Common myeloid progenitor, CD34-positive (primary cell): ENCODE measurements around the gene STAT6.
"Not testable (repeated sequence)": the region's sequence is repeated elsewhere in the genome, so short reads cannot be mapped to it uniquely, and the experiment has no call there.

Source experiments
- CTCF ChIA-PET: fragments of 350-600 bp; sonication (Branson Sonifier 250); formaldehyde crosslinking; loops from one replicate; lab custom pipeline; 2021; ENCODE audit warnings: antibody characterized with exemption; lab: Charles Lee
- POLR2A ChIA-PET: fragments of 350-600 bp; sonication (Branson Sonifier 250); formaldehyde crosslinking; loops from one replicate; lab custom pipeline; 2021; ENCODE audit warnings: antibody characterized with exemption; lab: Charles Lee
- DNase-seq, 3 donors: peaks; one replicate each; pipeline versions ENCODE4 v3.0.0 to v3.0.0-alpha.2; 2013
- H3K27ac ChIP-seq, 2 experiments: 1 replicate in 1 of 2; 2 replicates in 1 of 2; pipeline ENCODE4 v1.7.0; 2013; ENCODE audit warnings: inconsistent platforms in 2 of 2, low read length in 2 of 2, mild to moderate bottlenecking in 2 of 2, low read depth in 1 of 2, moderate library complexity in 1 of 2; ENCODE audit not compliant: severe bottlenecking in 2 of 2, insufficient read depth in 1 of 2, poor library complexity in 1 of 2
- H3K27me3 ChIP-seq, 5 experiments: replicated peaks in 2 of 5; 1 replicate in 3 of 5; 2 replicates in 2 of 5; pipeline versions ENCODE4 v1.6.1 to v1.7.0; 2013; ENCODE audit warnings: low read length in 4 of 5, mild to moderate bottlenecking in 2 of 5, moderate library complexity in 2 of 5, inconsistent platforms in 1 of 5; ENCODE audit not compliant: insufficient read depth in 5 of 5, control insufficient read depth in 4 of 5
- H3K36me3 ChIP-seq, 4 experiments: 1 replicate in 2 of 4; 2 replicates in 2 of 4; pipeline versions ENCODE4 v1.6.1 to v1.7.0; 2013; ENCODE audit warnings: low read length in 3 of 4, control low read depth in 1 of 4, mild to moderate bottlenecking in 1 of 4; ENCODE audit not compliant: control insufficient read depth in 4 of 4, insufficient read depth in 4 of 4
- H3K4me1 ChIP-seq, 4 experiments: 1 replicate in 3 of 4; 2 replicates in 1 of 4; pipeline versions ENCODE4 v1.6.1 to v1.7.1; 2013; ENCODE audit warnings: low read length in 3 of 4, mild to moderate bottlenecking in 3 of 4, control low read depth in 1 of 4, inconsistent platforms in 1 of 4, moderate library complexity in 1 of 4; ENCODE audit not compliant: control insufficient read depth in 4 of 4, insufficient read depth in 4 of 4; ENCODE audit errors: control extremely low read depth in 1 of 4
- H3K4me3 ChIP-seq, 7 experiments: 1 replicate in 4 of 7; 2 replicates in 3 of 7; pipeline versions ENCODE4 v1.5.1 to v1.7.0; 2013; ENCODE audit warnings: mild to moderate bottlenecking in 7 of 7, low read length in 6 of 7, moderate library complexity in 6 of 7, inconsistent platforms in 2 of 7, low read depth in 2 of 7, control low read depth in 1 of 7; ENCODE audit not compliant: insufficient read depth in 4 of 7, control insufficient read depth in 1 of 7; ENCODE audit errors: extremely low read depth in 1 of 7
- H3K9me3 ChIP-seq, 5 experiments: 1 replicate in 4 of 5; 2 replicates in 1 of 5; pipeline versions ENCODE4 v1.6.1 to v1.7.1; 2013; ENCODE audit warnings: low read length in 4 of 5, mild to moderate bottlenecking in 2 of 5, inconsistent platforms in 1 of 5, low read depth in 1 of 5, moderate library complexity in 1 of 5; ENCODE audit not compliant: control insufficient read depth in 4 of 5, insufficient read depth in 2 of 5; ENCODE audit errors: control extremely low read depth in 1 of 5
- WGBS: methylation state at CpG from one replicate; pipeline ENCODE4 v1.1.5; 2013; ENCODE audit not compliant: insufficient coverage; 5-methylcytosine and 5-hydroxymethylcytosine counted together

The STAT6 gene

GRCh38 chr12:57055824-57056223 lies 55.3 kb downstream of the STAT6 start:
- Histone ChIP-seq H3K9me3 (no peaks in the 10 kb centered on the region), H3K27ac (no peak overlapping the region), H3K4me1 (no peaks in the 10 kb centered on the region), H3K4me3 (no peak overlapping the region), H3K36me3 (peaks cover 15 to 45% (median 30%) of the 10 kb centered on the region in 4 experiments), H3K27me3 (no peaks in the 10 kb centered on the region)
- WGBS = 89% methylated on average over 3 of the region's 3 CpGs
- POLR2A ChIA-PET = no interaction called here
- no peak for DNase-seq
- CTCF ChIA-PET = interaction anchor here (1.5 to 8.1 kb wide), 2 partner anchors 17 to 50 kb away, joined by 3 to 56 read pairs; no protein-coding TSS in a partner anchor

- POLR2A ChIA-PET, DNase-seq, H3K9me3 ChIP-seq, H3K27me3 ChIP-seq, H3K27ac ChIP-seq, H3K4me3 ChIP-seq, CTCF ChIA-PET, H3K4me1 ChIP-seq: not testable (repeated sequence)
- peaks cover 5 to 26% (median 19%) of the 10 kb centered on the region in 4 experiments for H3K36me3 ChIP-seq
- WGBS = 100% methylated on average over 2 of the region's 4 CpGs
Observed at GRCh38 chr12:57053901-57054300, 57.3 kb downstream of the STAT6 start.

- CTCF ChIA-PET = interaction anchor here (1.2 kb wide), 2 partner anchors 12 to 22 kb away, joined by 4 to 5 read pairs; no protein-coding TSS in a partner anchor
- POLR2A ChIA-PET, H3K9me3 ChIP-seq, H3K27ac ChIP-seq, H3K4me3 ChIP-seq, H3K27me3 ChIP-seq, H3K4me1 ChIP-seq, DNase-seq: not testable (repeated sequence)
- WGBS = no CpG with 5 or more reads among the region's 4 CpGs
- peaks cover 0 to 19% (median 13%) of the 10 kb centered on the region in 4 experiments for H3K36me3 ChIP-seq
Observed at GRCh38 chr12:57053146-57053545, 58.0 kb downstream of the STAT6 start.

GRCh38 chr12:57051011-57051410 lies 60.2 kb downstream of the STAT6 start:
- H3K27me3 ChIP-seq = no peaks in the 10 kb centered on the region
- no CpG with 5 or more reads among the region's 1 CpG for WGBS
- peaks cover 0 to 3% (median 2%) of the 10 kb centered on the region in 4 experiments for H3K36me3 ChIP-seq
- no peaks in the 10 kb centered on the region for H3K9me3 ChIP-seq
- POLR2A ChIA-PET = interaction anchor here (0.7 kb wide), 1 partner anchor 291 kb away, joined by 3 read pairs; no protein-coding TSS in a partner anchor
- H3K4me1 ChIP-seq = peaks cover 0 to 28% (median 7%) of the 10 kb centered on the region in 4 experiments
- no peak for DNase-seq
- H3K4me3 ChIP-seq = no peak overlapping the region
- CTCF ChIA-PET = interaction anchor here (0.9 to 2.4 kb wide), 7 partner anchors 10 to 132 kb away, joined by 3 to 10 read pairs (median 6); no protein-coding TSS in a partner anchor
- H3K27ac ChIP-seq = no peak overlapping the region

- no peaks in the 10 kb centered on the region for H3K36me3 ChIP-seq
- no peak within 1 kb of the TSS for H3K27ac ChIP-seq
- H3K4me1 ChIP-seq = peaks cover 0 to 28% (median 7%) of the 10 kb centered on the region in 4 experiments
- no peaks in the 10 kb centered on the region for H3K9me3 ChIP-seq
- no peak within 1 kb of the TSS for H3K4me3 ChIP-seq
- CTCF ChIA-PET = interaction anchor here (0.7 to 4.4 kb wide), 9 partner anchors 9 to 133 kb away, joined by 3 to 25 read pairs (median 3); partner anchors contain the start of gene TAC3
- H3K27me3 ChIP-seq = no peaks in the 10 kb centered on the region
- no peak for DNase-seq
- WGBS = 88% methylated on average over 1 of the region's 2 CpGs
- POLR2A ChIA-PET = no interaction called here
Observed at GRCh38 chr12:57049890-57050289, 61.3 kb downstream of the STAT6 start, which contains the start of gene MYO1A. Gene MYO1A, minus strand, starts transcription at chr12:57050129. Its CDS starts 1,806 bp downstream, at chr12:57048323.

- H3K27ac ChIP-seq = no peak overlapping the region
- H3K27me3 ChIP-seq = no peaks in the 10 kb centered on the region
- H3K4me3 ChIP-seq = no peak overlapping the region
- DNase-seq = no peak
- WGBS = 82% methylated on average over 3 of the region's 4 CpGs
- ChIA-PET CTCF (interaction anchor here (0.7 to 4.4 kb wide), 6 partner anchors 8 to 75 kb away, joined by 3 to 25 read pairs (median 6); no protein-coding TSS in a partner anchor), POLR2A (no interaction called here)
- peaks cover 0 to 28% (median 7%) of the 10 kb centered on the region in 4 experiments for H3K4me1 ChIP-seq
- no peaks in the 10 kb centered on the region for H3K9me3 ChIP-seq
- no peaks in the 10 kb centered on the region for H3K36me3 ChIP-seq
Observed at GRCh38 chr12:57049119-57049446, 62.1 kb downstream of the STAT6 start.

GRCh38 chr12:57048423-57049118 lies 62.6 kb downstream of the STAT6 start:
- no peak for DNase-seq
- Histone ChIP-seq H3K27ac (no peak overlapping the region), H3K27me3 (no peaks in the 10 kb centered on the region), H3K36me3 (no peaks in the 10 kb centered on the region), H3K4me1 (peaks cover 0 to 28% (median 7%) of the 10 kb centered on the region in 4 experiments), H3K4me3 (no peak overlapping the region), H3K9me3 (no peaks in the 10 kb centered on the region)
- no CpG with 5 or more reads among the region's 1 CpG for WGBS
- POLR2A ChIA-PET = no interaction called here
- CTCF ChIA-PET = interaction anchor here (0.8 to 4.4 kb wide), 8 partner anchors 8 to 74 kb away, joined by 3 to 25 read pairs (median 5); no protein-coding TSS in a partner anchor
